ENCODE data around the gene OAS1.

- no peak for TF ChIP-seq CTCF (IDR thresholded peaks at IDR 0.05; ENCODE audit: low read depth, low read length)
- TF ChIP-seq EZH2phosphoT487 (IDR thresholded peaks at IDR 0.05; ENCODE audit: low read depth) = no peak
Observed at GRCh38 chr12:112859291-112859690, 47.5 kb upstream of the OAS1 start.

Data from OCI-LY3 (cell line).